Right kidney (tissue), 1 donor: ENCODE measurements around the gene TEKTIP1.
"Not testable (repeated sequence)": the region's sequence is repeated elsewhere in the genome, so short reads cannot be mapped to it uniquely, and the experiment has no call there.

Source experiments
- DNase-seq: peaks from one replicate; pipeline ENCODE4 v3.0.0-alpha.2; 2016

The TEKTIP1 gene

DNA sequence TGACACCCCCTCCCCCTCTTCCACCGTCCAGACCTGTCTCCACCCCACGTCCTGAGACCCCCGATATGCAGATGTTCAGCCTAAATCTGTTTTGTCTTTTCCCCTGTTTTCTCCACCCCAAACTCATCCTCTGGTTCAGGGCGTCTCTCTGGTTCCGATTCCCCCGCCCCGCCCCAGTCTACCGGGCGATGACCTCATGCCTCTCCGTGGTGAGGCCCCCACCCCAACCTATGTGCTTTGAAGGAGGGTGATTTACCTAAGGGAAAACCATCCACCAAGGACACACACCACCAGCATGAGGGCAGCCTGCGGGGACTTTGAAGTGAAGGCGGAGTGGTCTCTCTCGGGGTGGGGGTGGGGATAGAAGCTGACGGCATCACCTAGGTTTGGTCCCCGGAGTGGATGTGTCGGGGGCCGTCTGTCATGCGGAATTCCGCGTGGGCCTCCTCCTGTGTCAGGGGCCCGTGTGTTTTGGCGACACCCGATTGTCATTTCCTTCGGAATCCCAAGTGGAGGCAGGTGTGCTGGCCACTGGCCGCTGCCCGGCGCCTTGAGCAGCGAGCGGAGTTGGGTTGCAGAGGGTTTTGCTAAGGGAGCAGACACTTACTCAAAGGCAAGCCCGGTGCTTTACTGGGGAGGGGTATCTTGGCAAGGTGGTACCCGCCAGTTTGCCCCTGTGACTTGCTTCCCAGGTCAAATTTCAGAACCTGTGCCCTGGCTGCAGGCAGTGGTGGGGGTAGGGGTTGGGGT is 31.4 kb upstream of the TEKTIP1 start:
- peak; percentile 43 for DNase-seq

- not testable (repeated sequence) for DNase-seq
Measured at GRCh38 chr19:3508121-3508661, 30.8 kb upstream of the TEKTIP1 start.

- no peak for DNase-seq
Measured at GRCh38 chr19:3508771-3509535, 30.0 kb upstream of the TEKTIP1 start.

GRCh38 chr19:3509566-3509989 is 29.4 kb upstream of the TEKTIP1 start:
- no peak for DNase-seq

DNA sequence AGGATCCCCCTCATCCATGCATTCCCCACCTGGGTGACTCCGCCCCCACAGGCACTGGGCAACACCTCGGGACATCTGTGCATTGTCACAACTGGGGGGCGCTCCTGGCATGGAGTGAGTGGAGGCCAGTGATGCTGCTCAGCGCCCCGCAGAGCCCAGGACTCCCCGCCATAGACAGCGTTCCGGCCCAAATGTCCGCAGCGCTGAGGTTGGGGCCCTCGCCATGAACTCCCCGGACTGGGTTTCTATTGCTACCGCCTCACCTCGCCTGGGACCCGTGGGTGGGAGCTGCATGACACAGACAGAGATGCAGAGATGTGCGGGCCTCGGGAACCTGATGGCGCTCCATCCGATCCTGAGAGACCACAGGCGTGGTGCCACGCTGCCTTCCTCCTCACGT is 28.2 kb upstream of the TEKTIP1 start:
- no peak for DNase-seq

- no peak for DNase-seq
Measured at GRCh38 chr19:3511506-3512251, 27.3 kb upstream of the TEKTIP1 start.

GRCh38 chr19:3512562-3513228 is 26.3 kb upstream of the TEKTIP1 start:
- DNase-seq, result no peak

DNA sequence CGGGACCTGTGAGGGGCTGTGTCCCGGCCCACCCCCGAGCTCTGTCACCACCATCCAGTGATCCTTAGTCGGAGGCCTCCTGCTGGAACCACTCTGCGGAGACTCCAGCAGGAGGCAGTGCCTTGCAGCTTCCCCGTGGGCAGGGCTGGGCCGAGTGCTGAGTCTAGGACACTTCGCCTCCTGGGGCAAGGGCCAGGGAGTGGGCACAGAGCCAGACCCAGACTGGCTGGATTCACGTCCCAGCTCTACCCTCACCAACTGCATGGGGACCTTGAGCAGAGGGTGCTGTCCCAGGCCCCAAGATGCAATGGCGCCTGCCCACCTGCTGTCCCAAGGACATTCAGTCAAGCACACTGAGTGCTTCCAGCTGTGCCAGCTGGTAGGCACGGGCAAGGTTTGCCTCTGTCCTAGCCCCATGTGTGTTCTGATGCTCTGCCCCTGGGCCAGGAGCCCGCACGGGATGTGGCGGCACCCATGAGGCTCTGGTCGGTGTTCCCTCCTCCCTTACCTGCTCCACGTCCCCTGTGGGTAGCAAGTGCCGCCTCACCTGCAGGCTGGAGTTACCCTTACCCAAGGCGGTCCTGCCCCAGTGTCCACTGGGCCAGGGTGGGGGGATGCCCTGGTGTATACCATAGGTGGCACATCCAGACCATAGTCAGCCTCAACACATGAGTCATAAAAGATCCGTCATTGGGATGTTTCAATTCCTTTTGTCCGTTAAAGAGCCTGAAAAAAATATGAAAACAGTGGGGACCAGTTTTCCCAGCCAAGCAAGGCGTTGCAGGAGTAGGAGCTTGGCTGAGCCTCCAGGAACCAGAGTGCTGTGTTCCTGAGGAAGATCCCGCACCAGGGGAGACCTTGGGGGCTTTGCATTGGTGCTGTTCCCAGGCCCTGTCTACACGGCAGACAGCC is 25.5 kb upstream of the TEKTIP1 start:
- no peak for DNase-seq

GRCh38 chr19:3514930-3515329 is 24.0 kb upstream of the TEKTIP1 start:
- DNase-seq, result no peak

DNA sequence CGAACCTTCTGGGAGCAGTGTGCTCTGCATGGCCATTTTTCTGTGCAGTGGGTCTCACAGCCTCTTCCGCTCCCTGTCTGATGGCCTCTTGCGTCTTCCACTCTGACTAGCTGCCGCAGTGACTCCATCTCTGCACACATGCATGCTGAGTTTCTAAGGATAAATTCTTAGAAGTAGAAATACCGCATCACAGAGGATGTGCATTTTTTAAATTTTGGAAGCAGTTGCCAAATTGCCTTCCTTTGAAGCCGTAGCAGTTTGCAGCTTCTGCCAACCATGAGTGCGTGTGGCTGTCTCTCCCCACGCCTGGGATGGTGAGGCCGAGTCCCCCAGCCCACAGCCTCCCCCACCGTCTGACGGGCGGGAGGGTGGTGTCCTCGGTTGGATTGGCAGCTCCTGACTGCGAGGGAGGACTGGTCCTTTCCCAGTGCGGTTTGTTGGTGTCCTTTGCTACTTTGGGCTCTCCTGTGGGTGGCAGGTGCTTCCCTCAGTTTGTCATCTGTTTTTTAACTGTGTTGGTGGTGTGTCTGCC is 23.0 kb upstream of the TEKTIP1 start:
- no peak for DNase-seq

DNA sequence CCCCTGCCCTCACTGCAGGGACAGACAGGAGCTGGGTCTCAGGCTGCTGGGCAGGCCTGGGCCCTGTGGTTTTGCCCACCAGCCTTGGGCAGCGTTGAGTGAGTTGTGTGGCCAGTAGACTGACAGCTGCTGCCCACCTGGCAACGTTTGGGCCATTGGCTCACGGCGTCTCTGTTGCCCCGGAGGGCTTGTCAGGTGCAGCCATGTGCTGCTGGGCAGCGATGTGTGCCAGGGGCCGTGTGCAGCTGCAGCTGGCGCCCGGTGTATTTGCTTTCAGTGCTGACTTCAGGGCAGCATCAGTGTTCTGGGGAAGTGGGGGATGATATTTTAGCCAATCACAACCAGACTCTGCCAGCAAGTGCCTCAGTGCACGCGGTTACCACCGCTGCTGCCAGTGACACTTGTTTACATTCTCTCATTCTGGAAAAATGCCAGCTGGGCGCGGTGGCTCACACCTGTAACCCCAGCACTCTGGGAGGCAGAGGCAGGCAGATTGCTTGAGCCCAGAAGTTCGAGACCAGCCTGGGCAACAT is 22.2 kb upstream of the TEKTIP1 start:
- no peak for DNase-seq

GRCh38 chr19:3517638-3518037 is 21.3 kb upstream of the TEKTIP1 start:
- DNase-seq, result no peak

- no peak for DNase-seq
Measured at GRCh38 chr19:3518255-3518654, 20.7 kb upstream of the TEKTIP1 start.

GRCh38 chr19:3518659-3519058 is 20.3 kb upstream of the TEKTIP1 start:
- DNase-seq, result no peak

- no peak for DNase-seq
Measured at GRCh38 chr19:3519126-3519525, 19.8 kb upstream of the TEKTIP1 start.

GRCh38 chr19:3520166-3521103 is 18.5 kb upstream of the TEKTIP1 start:
- no peak for DNase-seq

DNA sequence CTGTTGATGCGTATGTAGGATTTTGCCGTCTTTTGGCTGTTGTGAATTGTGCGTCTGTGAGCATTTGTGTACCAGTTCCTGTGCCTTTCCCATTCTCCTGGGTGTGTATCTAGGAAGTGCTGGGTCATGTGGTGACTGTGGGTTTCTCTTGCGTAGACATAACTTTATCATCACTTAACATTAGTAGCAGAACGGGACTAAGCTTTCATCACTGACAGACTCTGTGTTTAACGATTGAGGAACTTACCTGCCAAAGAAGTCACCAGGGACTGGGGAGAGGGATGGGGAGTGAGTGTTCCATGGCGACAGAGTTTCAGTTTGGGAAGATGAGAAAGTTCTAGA is 17.9 kb upstream of the TEKTIP1 start:
- no peak for DNase-seq

GRCh38 chr19:3522421-3523360 is 16.3 kb upstream of the TEKTIP1 start:
- DNase-seq, result no peak
